GM18861 (cell line): Measurements from ENCODE around the gene RASGRP1.

ENCODE experiments used
- ATAC-seq: cut with Tn5 transposase; IDR thresholded peaks from one replicate; pipeline ENCODE4 v1.9.1; 2021; ENCODE audit not compliant: unreplicated experiment

Gene RASGRP1

GRCh38 chr15:38576261-38576660 lies 11.6 kb upstream of the RASGRP1 start:
- ATAC-seq, result no peak

- ATAC-seq, result no peak
Observed at GRCh38 chr15:38565287-38565670, 665 bp upstream of the RASGRP1 start.

DNA sequence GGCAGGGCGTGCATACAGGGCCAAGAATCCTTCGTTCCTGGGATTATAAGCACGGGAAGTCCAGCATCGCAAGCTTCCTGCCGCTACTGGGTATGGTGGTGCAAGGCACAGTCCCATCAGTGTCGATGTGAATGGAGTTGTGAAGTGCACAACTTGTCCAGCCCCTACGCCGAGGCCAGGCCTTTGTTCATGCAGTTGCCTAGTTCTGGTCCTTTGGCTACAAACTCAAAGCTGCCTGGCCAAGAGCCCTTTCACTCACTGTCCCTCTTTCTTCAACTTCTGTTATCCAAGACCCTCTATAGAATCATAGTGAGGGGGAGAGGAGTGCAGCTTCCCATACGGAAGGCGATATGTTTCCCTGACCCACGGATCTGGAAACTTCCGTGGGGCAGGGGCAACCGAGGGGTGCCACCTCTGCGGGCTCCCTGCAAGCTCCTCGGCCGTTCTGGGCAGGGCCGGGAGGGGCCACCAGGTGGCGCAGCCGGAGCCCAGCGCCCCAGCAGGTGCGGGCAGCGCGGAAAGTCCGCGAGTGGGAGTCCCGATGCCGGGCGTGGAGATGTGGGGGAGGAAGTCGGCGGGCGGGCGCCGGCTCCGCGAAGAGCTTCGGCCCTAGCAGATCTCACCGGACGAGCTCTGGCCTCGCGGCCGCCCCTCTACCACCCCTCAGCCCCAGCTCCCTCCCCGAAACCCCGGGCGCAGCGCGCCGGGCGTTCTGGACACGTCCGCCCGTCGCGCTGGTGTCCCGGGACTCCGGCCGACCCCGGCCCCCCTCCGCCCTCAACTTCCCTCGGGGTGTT lies 693 bp downstream of the RASGRP1 start:
- ATAC-seq, result peak; percentile 41

- no peak for ATAC-seq
Observed at GRCh38 chr15:38562278-38562677, 2.3 kb downstream of the RASGRP1 start.

DNA sequence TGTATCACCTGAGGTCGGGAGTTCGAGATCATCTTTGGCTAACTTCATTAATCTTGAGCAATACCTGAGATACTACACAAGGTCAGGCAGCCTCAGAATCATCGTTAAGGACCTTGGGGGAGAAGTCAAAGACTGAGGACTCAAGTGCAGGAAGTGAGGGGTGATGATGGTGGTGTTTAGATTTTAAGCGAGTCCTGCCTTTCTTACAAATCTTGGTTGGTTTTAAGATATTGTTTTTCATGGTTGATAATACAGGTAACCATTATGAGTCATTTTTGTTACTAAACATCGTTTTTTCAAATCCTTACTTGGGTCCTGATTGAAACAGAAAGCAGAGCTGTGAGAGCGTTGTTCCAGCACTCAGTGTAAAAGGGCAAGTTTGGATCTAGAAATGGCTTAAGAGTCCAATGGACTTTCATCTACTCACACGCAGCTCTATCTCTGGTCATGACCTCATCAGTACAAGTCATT lies 4.1 kb downstream of the RASGRP1 start:
- peak; percentile 24 for ATAC-seq

DNA sequence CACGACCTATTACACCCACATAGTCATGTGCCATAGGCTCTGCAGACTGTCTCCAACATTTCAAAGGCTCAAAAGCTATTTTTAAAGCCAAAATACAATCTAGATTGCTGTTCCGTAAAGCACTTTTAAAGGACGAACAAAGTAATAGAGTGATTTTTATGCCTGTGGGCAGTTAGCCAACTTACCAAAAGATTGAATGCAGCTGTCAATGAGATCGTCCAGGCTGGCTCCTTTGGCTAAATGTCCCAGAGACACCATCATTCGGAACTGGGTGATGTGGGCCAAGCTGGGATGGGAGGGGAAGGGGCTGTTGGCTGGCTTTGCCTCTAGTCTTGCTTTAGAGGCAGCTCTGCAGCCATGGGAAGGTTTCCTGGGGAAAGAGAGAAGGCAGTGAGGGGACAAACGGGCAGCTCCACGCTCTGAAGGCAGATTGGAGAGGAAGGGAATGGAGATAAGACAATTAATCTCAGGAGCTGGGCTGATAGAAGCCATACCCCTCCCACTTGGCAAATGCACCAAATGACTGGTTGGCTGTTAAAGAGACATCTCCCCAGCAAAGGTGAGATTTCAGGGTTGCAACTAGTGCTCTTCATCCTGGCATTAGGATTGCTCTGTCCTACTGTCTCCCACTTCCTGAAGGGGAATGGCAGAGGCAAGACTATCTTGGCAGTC lies 4.8 kb downstream of the RASGRP1 start:
- ATAC-seq, result no peak

GRCh38 chr15:38559131-38559530 lies 5.5 kb downstream of the RASGRP1 start:
- no peak for ATAC-seq

DNA sequence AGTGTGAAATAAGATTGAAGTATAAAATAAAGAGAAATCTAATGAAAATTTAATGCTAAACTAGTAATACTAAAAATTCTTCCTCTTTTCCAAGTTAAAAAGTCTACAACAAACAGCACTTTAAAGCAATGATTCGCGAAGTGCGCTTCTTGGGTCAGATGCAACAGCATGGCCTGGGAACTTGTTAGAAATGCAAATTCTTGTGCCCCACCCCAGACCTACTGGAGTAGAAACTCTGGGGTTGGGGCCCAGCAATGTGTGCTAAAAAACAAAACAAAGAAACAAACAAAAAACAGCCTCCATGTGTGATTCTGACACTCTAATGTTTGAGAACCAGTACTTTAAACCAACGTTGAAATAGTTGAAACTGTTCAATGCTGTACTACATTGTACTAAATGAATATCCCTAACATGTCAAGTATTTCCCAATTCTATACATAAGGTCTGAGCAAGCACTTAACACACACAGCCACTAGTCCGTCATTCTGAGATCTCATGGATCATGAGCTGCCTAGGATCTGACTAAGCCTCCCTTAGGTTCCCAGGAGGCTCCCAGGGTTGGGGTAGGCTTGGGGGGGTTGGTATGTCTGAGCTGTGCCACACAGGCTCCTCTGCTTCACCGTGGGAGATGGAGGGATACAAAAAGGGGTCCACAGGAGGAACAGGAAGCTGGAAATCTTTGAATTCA lies 6.1 kb downstream of the RASGRP1 start:
- no peak for ATAC-seq

GRCh38 chr15:38557921-38558320 lies 6.7 kb downstream of the RASGRP1 start:
- ATAC-seq, result no peak

DNA sequence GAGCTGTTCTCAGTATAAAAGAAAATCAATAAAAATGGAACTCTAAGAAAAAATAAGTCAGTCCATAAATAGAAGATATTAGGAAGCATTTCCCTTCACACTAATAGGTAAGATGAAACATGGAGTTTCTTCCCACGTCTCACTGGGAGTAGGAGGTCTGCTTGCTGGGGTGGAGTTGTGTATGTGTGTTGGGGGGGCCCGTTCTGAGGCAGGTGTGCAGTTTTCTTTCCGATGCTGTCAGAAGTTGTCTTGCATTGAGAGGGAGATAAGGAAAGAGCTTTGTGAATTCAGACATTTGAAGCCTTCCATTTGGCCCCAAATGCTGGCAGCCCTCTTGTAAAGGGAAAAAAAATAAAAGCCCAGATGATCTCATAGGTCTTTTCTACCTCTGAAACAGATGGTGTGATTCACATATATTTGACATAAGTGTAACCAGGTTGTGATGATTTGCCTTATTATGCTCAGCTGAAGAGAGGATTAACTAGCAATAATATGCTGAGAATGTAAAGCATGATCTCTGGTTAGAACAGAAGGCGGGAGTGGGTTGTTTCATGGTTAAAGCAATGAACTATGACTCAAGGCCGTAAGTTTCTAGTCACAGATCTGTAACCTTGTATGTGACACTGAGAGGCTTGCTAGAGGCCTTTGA lies 8.8 kb downstream of the RASGRP1 start:
- peak; percentile 43 for ATAC-seq

GRCh38 chr15:38554354-38554753 lies 10.3 kb downstream of the RASGRP1 start:
- peak; percentile 62 for ATAC-seq

DNA sequence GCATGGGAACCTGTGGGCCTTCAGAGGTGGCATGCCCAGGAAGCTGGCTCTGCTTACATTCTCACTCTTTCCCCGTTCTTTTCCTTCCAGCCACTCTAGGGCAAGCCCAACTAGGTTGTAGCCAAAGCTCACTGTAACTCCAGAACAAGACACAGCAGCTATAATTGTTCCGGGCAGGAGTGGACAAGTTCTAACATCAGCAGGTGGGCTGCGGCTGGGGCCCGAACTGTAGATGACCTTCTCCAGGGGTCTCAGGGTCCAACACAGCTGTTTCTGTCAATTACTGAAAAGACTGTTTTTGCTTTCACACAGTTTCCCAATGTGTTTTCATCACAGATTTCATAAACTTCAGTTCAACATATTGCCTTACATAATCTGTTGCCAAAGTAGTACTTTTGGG lies 11.5 kb downstream of the RASGRP1 start:
- no peak for ATAC-seq

DNA sequence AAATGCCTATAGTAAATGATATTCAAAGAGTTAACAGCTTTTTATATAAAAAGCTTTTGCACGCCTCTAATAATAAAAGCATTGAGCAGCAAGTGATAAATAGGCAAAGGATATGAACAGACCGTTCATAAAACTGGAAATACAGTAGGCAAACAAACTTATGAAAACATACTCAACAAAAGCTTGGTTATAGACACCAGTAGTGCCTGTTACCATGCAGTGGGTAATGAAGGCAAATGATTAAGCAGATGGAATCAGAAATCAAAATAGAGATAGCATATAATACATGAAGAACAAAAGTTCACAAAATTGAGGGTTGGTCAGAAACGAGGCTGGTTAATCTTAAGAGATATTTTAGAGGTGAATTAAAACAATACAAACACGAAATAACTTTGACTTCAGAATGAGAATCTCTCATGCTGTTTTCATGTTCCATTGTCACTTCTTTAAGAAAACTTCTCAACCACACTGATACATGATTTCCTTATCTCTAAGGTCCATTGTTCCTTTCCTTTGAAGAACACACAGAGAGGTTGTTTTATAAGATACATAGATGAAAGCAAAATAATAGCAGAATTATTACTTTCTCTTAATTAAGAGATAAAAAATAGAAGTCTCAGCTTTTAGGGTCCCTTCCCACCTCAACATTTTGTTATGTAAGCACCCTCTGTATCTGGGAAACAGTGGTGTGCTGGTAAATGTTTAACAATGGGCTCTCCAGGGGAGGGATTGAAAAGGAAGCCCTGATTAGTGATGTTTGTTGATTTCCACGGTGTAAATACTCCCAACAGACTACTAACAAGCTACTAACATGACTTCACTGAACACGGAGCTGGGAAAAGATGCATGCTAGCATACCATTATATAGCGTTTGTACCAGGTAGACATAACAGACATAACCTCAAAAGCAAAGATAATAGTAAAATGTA lies 12.6 kb downstream of the RASGRP1 start:
- ATAC-seq, result no peak

DNA sequence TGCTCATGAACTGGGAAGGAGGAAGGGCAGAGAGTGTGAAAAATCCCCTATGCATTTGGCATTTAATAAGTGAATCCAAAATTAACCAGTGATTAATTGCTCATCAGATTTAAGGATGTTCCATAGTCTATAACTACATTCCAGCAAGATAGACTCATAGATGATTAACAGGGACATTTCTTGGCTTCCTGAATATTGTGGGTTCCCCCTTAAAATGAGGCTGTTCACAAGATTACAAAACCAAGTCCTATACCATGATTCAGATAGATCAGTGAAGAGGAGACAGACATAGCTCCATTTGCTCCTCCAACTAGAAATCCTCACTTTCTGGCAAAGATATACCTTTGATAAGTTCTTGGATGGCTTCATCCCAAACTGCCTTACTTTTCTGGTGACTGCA lies 15.4 kb downstream of the RASGRP1 start:
- ATAC-seq, result no peak

GRCh38 chr15:38547255-38547997 lies 17.2 kb downstream of the RASGRP1 start:
- ATAC-seq, result no peak

GRCh38 chr15:38545179-38545578 lies 19.4 kb downstream of the RASGRP1 start:
- ATAC-seq, result no peak

DNA sequence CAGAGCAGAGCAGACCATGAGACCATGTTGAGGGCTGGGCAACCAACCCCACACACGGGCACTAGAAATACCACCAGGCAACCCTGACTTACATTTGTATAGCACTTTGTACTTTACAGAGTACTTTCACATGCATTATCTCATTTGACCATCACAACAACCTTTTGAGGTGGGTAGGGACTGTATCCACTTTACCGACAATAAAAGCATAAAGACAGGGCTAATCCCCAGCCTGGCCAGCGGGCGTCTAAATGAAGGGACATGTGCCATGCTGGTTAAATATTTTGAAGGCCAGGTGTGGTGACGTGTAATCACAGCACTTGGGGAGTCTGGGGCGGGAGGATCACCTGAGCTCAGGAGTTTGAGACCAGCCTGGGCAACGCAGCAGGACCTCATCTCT lies 23.6 kb downstream of the RASGRP1 start:
- ATAC-seq, result no peak

GRCh38 chr15:38540510-38540909 lies 24.1 kb downstream of the RASGRP1 start:
- ATAC-seq, result no peak

DNA sequence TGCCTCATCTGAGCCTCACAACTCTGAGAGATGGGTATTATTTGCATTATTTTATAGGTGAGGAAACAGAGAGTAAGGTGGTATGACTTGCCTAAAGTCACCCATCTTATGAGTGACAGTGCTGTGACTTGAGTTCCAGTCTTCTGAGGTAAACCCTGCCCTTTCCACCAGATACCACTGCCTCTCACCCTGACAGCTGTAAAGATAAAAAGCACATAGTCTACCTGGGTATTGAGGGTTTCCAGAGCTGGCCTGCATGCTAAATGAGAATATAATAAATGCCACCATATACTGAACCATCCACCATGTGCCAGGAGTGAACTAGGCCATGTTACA lies 25.6 kb downstream of the RASGRP1 start:
- ATAC-seq, result no peak
